NCI-H2196 (cell line): ENCODE measurements around the gene ZNF117.
"Not testable (repeated sequence)": the region's sequence is repeated elsewhere in the genome, so short reads cannot be mapped to it uniquely, and the experiment has no call there.

Experiments used
- DNase-seq: peaks from one replicate; lab custom pipeline; 2025; ENCODE audit not compliant: unreplicated experiment; lab: John Stamatoyannopoulos, UW

ZNF117 gene

DNA sequence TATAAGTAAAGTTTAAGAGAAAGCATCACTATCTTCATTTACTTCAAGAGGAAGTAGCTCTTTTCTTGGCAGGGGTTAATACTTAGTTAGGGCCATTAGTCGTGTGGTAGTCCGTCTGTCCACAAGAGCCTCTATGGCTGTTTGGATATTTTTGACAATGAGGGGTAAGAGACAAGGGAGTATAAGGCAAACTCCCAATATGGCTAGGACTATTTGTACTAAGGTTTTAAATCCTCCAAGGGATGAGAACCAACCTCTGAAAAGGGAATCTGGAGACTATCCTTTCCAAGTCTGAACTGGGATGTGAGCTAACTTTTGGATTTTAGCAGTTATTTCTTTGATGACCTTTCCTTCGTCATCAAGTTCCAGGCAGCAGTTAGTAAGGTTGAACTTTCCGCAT lies at the start of gene ZNF117:
ZNF117 (minus strand) TSS at position 101 of the 400 bp plus-strand sequence.
- no peak for DNase-seq

DNA sequence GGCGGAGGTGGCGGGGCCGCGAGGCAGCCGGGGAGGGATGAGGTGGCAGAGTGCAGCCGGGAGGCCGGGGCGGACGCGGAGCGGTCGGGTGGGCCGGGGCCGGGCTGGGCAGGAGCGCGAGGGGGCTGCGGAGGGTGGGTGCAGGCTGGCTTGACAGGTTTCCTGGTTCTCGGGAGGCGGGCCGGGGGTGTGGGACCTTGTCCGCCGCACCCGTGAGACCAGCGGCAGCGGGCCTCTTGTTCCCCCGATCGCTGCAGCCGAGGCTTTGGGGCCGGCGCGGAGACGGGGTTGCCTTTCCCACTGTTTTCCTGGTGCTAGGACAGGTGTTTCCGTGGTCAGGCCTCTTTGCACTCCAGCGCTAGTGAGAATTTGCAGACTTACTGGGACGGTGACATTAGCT lies 47.9 kb upstream of the ZNF117 start:
- DNase-seq: not testable (repeated sequence)

DNA sequence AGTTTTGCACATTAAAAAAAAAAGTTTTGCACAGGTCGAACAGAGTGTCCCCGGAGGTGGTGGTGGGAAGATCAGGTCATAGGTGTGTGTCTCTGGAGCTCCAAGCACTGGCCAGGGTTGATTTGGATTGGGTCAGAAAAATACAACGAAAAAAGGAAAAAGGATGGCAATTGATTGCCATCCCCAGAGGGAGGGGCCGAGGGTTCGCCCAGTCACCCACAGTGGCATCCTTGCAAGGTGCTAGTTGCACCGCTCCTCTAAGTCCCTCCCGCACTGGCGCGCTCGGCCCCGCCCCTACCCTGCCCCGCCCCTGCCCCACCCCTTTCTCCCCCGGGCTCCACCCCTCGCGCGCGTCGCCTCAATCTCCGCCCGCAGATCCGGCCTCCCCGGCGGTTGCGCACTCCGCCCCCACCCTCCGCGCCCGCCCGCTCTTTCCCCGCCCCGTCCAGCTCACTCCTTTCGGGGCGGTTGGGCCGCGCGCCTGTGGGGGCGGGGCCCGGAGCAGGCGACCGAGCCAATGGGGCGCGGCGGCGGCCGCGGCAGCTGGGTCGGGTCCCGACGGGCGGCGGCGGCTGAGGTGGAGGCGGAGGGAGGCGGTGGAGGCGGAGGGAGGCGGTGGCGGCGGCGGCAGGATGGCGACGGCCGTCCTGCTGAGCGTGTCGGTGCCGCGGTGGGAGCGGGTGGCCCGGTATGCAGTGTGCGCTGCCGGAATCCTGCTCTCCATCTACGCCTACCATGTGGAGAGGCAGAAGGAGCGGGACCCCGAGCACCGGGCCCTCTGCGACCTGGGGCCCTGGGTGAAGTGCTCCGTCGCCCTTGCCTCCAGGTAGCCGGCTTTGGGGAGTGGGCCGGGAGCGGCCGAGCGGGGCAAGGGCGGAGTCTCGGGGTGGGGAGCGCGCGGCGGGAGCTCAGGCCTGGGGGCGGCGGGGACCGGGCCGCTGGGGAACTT lies 47.2 kb upstream of the ZNF117 start:
- DNase-seq: peak; percentile 93

DNA sequence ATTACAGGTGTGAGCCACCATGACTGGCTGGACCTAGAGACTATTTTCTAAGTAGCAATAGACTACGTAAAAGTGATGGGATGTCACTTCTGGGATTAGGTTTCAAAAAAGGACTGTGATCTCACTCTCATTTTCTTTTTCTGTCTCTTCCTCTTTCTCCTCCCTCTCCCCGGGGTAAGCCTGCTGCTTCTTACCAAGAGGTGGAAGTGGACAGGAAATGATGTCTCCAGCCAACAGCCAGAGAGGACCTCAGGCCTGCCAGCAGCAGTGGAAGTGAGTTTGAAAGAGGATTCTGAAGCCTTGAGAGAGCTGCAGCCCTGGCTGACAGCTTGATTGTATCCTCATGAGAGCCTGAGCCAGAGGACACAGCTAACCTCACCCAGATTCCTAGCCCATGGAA lies 45.7 kb upstream of the ZNF117 start:
- not testable (repeated sequence) for DNase-seq

DNA sequence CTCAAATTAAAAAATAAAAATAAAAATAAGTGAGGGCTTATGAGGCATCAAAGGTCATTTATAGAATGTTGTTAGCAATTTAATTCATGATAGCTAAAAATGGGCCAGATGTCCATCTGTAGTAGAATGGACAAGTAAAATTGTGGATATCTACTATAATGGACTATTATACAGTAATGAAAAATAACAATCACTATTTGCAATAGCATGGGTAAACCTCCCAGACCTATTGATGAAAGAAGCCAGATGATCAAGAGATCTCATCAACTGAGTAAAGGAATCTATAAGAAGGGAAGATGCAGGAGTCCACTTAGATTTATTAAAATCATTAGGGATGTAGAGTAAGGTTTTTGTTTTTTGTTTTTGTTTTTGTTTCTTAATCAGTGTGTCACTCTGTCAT lies 44.6 kb upstream of the ZNF117 start:
- not testable (repeated sequence) for DNase-seq

DNA sequence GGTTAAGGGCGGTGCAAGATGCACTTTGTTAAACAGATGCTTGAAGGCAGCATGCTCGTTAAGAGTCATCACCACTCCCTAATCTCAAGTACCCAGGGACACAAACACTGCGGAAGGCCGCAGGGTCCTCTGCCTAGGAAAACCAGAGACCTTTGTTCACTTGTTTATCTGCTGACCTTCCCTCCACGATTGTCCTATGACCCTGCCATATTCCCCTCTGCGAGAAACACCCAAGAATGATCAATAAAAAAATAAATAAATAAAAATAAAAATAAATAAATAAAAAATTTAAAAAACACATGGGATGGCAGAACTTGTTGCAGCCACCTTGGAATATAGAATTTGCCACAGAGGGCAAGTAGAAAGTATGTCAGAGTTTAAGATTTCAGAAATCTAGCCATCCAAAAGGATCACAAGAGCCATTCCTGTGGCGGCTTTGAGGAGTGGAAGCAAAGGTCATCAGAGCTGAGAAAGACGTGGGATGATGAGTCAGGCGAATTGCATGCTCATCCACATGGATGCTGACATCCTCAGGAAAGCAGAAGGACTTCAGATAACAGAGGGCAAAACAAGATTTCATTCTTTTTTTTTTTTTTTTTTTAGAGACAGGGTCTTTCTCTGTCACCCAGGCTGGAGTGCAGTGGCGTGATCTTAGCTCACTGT lies 43.4 kb upstream of the ZNF117 start:
- not testable (repeated sequence) for DNase-seq

DNA sequence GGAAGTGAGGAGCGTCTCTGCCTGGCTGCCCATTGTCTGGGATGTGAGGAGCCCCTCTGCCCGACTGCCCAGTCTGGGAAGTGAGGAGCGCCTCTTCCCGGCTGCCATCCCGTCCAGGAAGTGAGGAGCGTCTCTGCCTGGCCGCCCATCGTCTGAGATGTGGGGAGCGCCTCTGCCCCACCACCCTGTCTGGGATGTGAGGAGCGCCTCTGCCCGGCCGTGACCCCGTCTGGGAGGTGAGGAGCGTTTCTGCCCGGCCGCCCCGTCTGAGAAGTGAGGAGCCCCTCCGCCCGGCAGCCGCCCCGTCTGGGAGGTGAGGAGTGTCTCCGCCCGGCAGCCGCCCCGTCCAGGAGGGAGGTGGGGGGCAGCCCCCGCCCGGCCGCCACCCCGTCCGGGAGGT lies 42.6 kb upstream of the ZNF117 start:
- not testable (repeated sequence) for DNase-seq

DNA sequence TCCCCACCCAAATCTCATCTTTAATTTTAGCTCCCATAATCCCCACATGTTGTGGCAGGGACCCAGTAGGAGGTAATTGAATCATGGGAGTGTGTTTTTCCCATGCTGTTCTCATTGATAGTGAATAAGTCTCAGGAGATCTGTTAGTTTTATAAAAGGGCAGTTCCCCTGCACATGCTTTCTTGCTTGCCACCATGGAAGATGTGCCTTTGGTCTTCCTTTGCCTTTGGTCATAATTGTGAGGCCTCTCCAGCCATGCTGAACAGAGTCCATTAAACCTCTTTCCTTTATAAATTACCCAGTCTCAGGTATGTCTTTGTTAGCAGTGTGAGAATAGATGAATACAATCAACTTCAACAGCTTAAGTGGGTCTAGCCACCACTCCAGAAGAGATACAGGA lies 34.2 kb upstream of the ZNF117 start:
- not testable (repeated sequence) for DNase-seq

DNA sequence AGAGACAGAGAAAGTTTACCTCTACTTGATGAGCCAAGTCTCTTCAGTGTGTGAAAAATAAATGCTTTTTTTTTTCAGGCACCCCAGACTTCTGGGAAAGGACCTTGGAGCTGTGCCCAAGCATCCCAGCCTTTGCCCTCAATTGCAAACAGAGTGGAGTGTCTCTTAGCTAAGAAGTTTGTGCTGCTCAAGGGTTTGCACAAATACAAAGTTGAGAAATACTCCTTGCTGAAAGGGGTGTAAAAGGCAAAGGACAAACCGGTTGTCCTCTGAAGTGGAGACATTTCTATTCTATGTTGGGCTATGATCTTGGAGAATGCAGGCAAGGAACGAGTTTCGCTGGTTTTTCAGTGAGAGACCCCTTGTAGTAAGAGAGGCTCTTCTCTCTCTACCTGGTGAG lies 30.1 kb upstream of the ZNF117 start:
- DNase-seq: not testable (repeated sequence)

DNA sequence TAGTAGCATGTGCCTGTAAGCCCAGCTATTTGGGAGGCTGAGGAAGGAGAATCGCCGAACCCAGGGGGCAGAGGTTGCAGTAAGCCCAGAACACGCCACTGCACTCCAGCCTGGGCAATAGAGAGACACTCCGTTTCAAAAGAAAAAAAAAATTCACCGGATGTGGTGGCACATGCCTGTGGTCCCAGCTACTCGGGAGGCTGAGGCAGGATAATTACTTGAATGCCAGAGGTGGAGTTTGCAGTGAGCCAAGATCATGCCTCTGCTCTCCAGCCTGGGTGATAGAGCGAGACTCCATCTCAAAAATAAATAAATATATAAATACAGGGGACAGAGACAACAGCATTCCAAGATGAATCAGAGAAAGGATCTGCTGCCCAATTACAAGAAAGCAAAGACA lies 19.0 kb upstream of the ZNF117 start:
- DNase-seq: not testable (repeated sequence)

DNA sequence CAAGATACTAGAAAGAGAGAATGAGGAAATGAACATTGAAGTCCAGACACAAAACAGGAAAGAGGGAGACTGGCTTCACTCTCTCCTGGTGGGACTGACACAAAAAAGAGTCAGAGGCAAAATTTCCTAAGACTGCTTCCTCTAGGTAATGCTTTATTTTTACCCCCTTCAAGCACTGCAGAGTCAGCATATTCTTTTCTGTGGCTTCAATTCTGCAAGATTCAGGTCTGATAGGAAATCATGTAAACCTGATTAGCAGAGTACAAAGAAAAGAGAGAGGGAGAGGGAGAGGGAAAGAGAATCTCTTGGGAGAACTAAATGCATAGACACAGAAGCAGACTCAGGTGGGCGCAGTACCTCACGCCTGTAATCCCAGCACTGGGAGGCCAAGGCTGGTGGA lies 18.6 kb upstream of the ZNF117 start:
- DNase-seq: not testable (repeated sequence)

DNA sequence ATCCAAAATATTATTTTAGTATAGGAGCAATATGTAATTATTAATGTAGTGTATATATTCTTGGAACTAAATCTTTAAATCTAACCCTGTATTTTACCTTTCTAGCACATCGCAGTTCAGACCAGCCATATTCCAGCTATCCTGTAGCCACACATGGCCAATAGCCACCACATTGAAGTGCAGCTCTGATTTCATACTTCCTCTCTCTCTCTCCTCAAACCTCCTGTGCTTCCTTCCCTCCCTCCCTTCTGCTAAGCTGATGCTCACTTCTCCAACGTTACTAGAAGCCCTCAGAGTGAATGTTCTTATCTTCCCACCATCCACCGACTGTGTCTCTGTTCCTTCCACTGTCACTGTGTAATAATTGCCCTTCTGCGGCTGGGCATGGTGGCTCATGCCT lies 16.2 kb upstream of the ZNF117 start:
- DNase-seq: peak; percentile 20

DNA sequence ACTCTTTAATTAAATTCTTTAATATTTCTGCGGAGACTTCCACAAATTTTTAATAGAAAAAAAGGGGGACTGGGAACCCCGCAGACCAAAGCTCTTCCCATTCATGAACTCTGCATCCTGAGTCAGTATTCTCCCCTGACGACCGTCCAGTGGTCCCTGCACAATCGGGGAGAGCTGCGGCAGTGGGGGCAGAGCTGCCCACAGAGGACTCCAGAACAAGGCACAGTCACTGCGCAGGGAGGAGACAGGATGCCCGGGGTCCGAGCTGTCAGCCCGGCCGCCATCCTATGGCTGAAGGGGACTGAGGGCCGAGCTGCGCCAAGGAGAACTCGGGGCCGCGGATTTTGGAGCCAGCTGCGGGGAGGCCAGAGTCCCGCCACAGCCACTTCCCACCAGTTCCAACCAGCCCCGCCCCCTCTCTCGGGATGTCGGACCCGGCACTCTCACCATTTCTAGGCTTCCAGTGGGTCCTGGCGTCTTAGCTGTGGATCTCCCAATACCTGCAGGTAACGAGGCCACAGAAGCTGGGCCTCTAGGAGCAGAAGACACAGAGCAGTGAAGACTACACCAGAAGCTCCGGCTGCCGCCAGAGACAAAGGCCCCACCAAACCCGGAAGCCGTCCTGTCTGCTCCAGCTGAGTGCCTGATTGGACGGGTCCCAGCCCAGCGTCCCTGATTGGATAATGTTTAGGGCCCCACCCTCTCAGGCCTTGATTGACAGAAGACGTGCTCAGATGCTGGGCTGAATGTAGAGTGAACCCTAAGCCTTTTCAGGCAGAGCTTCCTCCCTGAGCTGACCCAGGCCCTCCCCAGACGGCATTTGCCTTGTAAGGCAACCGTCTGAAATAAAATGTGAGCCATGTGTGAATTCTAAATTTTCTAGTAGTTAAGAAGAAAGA lies 15.5 kb upstream of the ZNF117 start, which contains the start of gene ERV3-1:
ERV3-1 (minus strand) TSS at position 594 of the 899 bp plus-strand sequence. CDS start 13,661 bp downstream, outside the sequence.
- peak; percentile 92 for DNase-seq

DNA sequence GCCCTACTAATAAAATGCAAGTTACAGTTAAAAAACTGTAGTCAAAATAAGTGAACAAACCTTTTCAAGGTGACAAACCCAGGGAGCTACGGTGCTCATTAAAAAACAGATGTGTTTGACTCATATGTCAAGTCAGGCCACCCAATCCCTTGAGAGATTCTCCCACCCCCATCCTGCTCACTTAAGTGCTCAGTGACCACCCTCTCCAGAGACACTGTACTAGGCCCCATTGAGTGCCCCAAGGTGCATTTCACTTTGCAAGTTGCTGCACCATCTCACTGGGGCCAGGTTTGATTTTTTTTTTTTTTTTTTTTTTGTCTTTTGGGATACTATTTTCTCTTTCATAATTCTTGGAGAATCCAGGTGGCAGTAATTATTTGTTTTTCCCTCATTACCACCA lies 13.7 kb upstream of the ZNF117 start:
- no peak for DNase-seq

DNA sequence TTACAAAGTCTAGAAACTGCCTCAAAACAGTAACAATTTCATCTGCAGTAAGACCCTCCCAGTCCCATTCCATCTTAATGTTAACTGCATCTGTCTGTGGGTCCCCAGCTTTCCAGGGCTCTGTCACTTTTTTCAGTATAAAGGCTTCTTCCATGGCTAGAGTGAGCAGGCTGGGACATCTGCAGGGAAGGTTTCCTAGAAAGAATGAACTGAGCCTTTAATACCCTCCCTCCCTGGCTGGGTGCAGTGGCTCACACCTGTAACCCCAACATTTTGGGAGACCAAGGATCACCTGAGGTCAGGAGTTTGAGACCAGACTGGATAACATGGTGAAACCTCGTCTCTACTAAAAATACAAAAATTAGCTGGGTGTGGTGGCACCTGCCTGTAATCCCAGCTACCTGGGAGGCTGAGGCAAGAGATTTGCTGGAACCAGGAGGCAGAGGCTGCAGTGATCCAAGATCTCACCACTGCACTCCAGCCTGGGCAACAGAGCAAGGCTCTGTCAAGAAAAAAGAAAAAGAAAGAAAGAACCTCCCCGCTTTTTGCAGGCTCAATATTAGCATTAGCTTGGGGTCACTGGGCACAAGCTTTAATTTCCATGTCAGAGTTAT lies 12.2 kb upstream of the ZNF117 start:
- DNase-seq: no peak

DNA sequence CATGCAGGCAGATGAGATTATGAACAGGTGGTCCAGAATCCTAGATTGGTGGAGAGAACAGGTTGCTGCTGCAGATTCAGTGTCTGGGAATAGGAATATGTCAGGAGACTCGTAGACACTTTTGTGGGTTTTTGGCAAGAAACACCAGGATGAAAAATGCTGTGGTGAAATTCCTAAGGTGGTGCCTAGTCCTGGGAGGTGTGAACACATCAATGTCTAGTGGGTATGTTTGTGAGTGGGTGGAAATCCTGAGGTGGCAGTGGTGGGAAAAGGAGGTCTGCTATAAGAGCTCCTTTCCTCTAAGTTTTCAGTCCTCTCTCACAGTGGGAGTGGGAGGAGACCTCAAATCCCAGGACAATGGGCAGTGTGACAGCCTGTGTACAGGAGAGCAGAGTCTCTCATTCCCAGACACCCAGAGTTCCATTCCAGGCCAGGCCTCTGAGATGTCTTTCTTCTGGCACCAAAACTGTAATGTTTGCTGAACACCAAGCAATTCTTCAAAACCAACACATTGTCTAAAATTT lies 10.5 kb upstream of the ZNF117 start:
- no peak for DNase-seq

DNA sequence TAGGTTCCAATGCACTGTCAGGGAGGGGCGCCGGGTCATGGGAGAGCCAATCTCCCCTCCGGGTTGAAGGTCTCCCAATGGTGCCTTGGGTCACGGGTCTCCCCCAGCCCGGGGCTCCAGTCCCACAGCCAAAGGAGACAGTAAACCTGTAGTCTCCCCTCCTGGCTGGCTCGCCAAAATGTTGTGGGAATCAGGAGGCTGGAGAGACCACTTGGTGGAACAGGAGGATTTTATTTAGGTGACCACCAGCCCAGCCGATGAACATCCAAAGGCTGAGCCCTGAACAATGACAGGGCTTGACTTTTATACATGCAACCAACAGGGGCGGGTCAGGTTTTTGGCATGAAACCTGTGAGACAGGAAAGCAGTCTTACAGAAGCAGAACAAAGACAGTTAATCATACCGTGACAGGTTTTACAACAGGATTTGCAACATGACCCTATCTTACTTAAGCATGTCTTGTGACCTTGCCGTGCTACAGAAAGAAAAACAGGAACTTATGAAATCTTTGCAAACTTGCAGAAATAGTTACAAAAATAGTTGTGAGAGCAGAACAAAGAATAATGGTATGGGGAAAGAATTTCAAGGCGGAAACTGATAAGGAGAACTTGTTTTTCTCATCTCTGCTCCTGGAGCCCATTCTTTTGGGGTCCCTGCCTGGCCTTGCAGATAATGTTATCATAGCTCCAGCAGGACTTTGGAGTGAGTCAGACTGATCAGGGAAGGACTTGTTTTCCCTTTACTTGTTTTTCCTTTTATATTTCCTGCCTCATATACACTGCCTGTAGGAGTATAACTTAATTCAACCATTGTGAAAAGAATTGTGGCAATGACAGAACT lies 8.5 kb upstream of the ZNF117 start:
- no peak for DNase-seq

DNA sequence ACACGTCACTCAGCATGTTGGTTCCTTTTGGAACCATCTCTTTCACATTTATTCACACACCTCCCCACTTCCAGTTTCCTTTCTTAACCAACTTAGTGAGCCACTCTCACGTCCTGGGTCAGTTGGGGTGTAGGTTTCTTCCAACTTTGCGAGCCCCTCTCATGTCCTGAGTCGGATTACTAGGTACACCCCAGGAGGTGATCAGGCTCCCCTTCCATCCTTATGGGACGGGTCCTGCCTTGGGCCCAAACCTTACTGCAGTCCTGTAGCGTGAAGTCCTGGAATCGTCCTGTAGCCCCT lies 8.0 kb upstream of the ZNF117 start:
- DNase-seq: no peak

DNA sequence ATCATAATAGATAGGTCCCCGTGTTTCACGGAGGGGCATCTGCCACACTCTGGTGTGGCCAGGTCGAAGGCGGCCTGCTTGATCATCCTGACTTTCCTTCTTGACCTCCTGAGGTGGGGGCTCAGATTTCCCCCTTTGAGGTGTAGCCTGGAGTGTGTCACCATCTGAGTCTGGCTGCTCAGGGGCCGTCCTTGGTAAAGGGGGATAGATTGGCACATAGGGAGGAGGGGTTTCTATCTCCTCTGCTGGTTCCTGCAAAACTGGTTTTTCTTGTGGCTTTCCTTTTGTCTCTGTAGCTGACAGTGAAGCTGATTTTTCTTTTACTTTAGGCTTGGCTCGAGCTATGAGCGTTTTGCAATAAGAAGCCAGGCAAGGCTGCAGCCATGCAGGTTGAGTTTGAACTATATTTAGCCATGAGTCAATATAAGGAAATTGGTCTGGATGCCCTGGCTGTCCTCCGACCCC lies 7.1 kb upstream of the ZNF117 start:
- peak; percentile 47 for DNase-seq
